Measurements from ENCODE around the gene ARFIP1.

The ARFIP1 gene

GRCh38 chr4:152779513-152780266 is at the start of gene ARFIP1, which contains the start of gene TIGD4:
Gene ARFIP1, plus strand, starts transcription at chr4:152779954. Its CDS starts 49,680 bp downstream, at chr4:152829634.
Gene TIGD4, minus strand, starts transcription at chr4:152779730. Its CDS starts 8,726 bp downstream, at chr4:152771004.
- peak within 1 kb of the TSS; percentile 98 for H2AFZ ChIP-seq (ENCODE audit: low read depth)
- peak within 1 kb of the TSS; percentile 80 for H3K9ac ChIP-seq
- peaks cover 50% of the 10 kb centered on the region for H3K79me2 ChIP-seq (ENCODE audit: insufficient read depth, low read depth)
- H3K4me1 ChIP-seq (ENCODE audit: low read depth, poor library complexity, severe bottlenecking): peaks cover 34% of the 10 kb centered on the region
- no peaks in the 10 kb centered on the region for H3K36me3 ChIP-seq (ENCODE audit: insufficient read depth)
- no peak within 1 kb of the TSS for H3K4me3 ChIP-seq (IDR thresholded peaks at IDR 0.05; ENCODE audit: insufficient read depth, low read depth, low read length)
- TF ChIP-seq, protein P1, sequence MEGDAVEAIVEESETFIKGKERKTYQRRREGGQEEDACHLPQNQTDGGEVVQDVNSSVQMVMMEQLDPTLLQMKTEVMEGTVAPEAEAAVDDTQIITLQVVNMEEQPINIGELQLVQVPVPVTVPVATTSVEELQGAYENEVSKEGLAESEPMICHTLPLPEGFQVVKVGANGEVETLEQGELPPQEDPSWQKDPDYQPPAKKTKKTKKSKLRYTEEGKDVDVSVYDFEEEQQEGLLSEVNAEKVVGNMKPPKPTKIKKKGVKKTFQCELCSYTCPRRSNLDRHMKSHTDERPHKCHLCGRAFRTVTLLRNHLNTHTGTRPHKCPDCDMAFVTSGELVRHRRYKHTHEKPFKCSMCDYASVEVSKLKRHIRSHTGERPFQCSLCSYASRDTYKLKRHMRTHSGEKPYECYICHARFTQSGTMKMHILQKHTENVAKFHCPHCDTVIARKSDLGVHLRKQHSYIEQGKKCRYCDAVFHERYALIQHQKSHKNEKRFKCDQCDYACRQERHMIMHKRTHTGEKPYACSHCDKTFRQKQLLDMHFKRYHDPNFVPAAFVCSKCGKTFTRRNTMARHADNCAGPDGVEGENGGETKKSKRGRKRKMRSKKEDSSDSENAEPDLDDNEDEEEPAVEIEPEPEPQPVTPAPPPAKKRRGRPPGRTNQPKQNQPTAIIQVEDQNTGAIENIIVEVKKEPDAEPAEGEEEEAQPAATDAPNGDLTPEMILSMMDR (conservative IDR thresholded peaks at IDR 0.05; ENCODE audit: low read depth, low read length): peak; percentile 40
- no peaks in the 10 kb centered on the region for H4K20me1 ChIP-seq (ENCODE audit: insufficient read depth)
- H3K4me2 ChIP-seq: peak within 1 kb of the TSS; percentile 92
- H3K27me3 ChIP-seq (ENCODE audit: insufficient read depth, low read depth): no peaks in the 10 kb centered on the region
- H3K27ac ChIP-seq: peak within 1 kb of the TSS; percentile 79

- Histone ChIP-seq H2AFZ (ENCODE audit: low read depth) (no peak overlapping the region), H3K9ac (no peak overlapping the region), H3K4me2 (no peak overlapping the region), H3K4me1 (ENCODE audit: low read depth, poor library complexity, severe bottlenecking) (peaks cover 7% of the 10 kb centered on the region), H4K20me1 (ENCODE audit: insufficient read depth) (no peaks in the 10 kb centered on the region), H3K4me3 (IDR thresholded peaks at IDR 0.05; ENCODE audit: insufficient read depth, low read depth, low read length) (no peak overlapping the region), H3K79me2 (ENCODE audit: insufficient read depth, low read depth) (no peaks in the 10 kb centered on the region), H3K36me3 (ENCODE audit: insufficient read depth) (no peaks in the 10 kb centered on the region), H3K27ac (no peak overlapping the region), H3K27me3 (ENCODE audit: insufficient read depth, low read depth) (no peaks in the 10 kb centered on the region)
- TF ChIP-seq, protein P1 (conservative IDR thresholded peaks at IDR 0.05; ENCODE audit: low read depth, low read length): no peak
Observed at GRCh38 chr4:152731997-152732396, 47.8 kb upstream of the ARFIP1 start.

GRCh38 chr4:152734015-152734698 is 45.6 kb upstream of the ARFIP1 start:
- Histone ChIP-seq H2AFZ (ENCODE audit: low read depth) (no peak overlapping the region), H4K20me1 (ENCODE audit: insufficient read depth) (no peaks in the 10 kb centered on the region), H3K4me2 (no peak overlapping the region), H3K27ac (no peak overlapping the region), H3K79me2 (ENCODE audit: insufficient read depth, low read depth) (no peaks in the 10 kb centered on the region), H3K36me3 (ENCODE audit: insufficient read depth) (no peaks in the 10 kb centered on the region), H3K9ac (no peak overlapping the region), H3K4me3 (IDR thresholded peaks at IDR 0.05; ENCODE audit: insufficient read depth, low read depth, low read length) (no peak overlapping the region), H3K27me3 (ENCODE audit: insufficient read depth, low read depth) (no peaks in the 10 kb centered on the region), H3K4me1 (ENCODE audit: low read depth, poor library complexity, severe bottlenecking) (peaks cover 7% of the 10 kb centered on the region)
- TF ChIP-seq, protein P1 (conservative IDR thresholded peaks at IDR 0.05; ENCODE audit: low read depth, low read length): no peak

DNA sequence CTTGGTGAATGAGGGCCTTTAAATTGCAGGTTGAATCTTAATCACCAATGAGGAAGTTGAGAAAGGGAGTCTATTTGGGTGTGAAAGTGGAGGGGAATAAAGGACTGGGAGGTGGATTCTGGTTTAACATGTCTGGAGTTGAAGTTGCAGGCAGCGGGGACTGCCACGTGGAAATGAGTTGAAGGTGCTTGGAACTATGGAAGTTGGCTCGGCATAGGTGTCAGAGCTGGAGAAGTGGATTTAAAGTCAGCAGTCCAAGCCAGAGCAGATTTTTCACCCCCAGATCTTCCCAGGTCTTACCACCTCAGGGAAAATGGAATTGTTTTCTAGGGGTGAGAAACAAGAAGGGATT is 45.1 kb upstream of the ARFIP1 start:
- Histone ChIP-seq H3K36me3 (ENCODE audit: insufficient read depth) (no peaks in the 10 kb centered on the region), H2AFZ (ENCODE audit: low read depth) (no peak overlapping the region), H3K27ac (no peak overlapping the region), H3K4me2 (no peak overlapping the region), H3K79me2 (ENCODE audit: insufficient read depth, low read depth) (no peaks in the 10 kb centered on the region), H3K9ac (no peak overlapping the region), H3K4me1 (ENCODE audit: low read depth, poor library complexity, severe bottlenecking) (peaks cover 7% of the 10 kb centered on the region), H3K27me3 (ENCODE audit: insufficient read depth, low read depth) (no peaks in the 10 kb centered on the region), H4K20me1 (ENCODE audit: insufficient read depth) (no peaks in the 10 kb centered on the region), H3K4me3 (IDR thresholded peaks at IDR 0.05; ENCODE audit: insufficient read depth, low read depth, low read length) (no peak overlapping the region)
- TF ChIP-seq, protein P1 (conservative IDR thresholded peaks at IDR 0.05; ENCODE audit: low read depth, low read length): no peak

All from KMS-11 (cell line).